SIG-M5 (cell line): ENCODE results near the gene EHBP1.
"Not testable (repeated sequence)": the region's sequence is repeated elsewhere in the genome, so short reads cannot be mapped to it uniquely, and the experiment has no call there.

Experiments used
- DNase-seq: peaks from one replicate; lab custom pipeline; 2025; lab: John Stamatoyannopoulos, UW

The EHBP1 gene

GRCh38 chr2:62736899-62737559 lies 31.5 kb downstream of the EHBP1 start:
- DNase-seq, result no peak

DNA sequence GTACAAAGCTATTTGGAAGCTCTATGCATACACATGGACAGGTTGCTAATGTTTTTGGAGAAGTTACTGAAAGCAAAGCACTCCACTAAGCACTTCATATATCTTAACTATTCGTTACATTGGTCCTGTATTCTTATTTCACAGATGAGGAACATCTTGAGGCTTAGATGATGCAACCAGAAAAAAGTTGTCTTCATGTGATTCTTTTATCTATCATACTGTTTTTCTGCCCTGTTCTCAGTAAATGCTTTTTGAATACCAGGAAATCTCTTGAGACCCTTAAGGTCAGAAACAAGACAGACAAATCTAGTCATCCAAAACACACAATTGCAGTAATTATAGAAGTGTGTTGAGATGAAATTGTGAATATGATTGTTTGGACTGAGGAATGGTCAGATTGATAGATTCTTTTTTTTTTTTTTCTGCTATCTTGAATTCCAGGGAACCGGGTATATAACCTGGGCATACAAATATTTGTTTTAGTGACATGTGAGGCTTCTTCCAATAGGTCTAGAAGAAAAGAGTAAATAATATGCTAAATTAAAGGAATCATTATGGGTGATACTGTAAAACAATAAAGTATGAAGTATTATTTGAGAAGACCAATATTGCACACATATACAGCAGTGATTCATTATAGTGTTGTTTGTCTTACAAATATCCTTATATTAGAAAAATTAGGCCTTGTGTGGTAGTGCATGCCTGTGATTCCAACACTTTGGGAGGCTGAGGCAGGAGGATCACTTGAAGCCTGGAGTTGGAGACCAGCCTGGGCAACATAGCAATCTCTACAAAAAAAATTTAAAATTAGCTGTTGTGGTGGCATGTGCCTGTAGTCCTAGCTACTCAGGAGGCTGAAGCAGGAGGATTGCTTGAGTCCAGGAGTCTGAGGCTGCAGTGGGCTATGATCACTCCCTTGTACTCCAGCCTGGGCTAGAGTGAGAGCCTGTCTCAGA lies 33.7 kb downstream of the EHBP1 start:
- DNase-seq, result no peak

DNA sequence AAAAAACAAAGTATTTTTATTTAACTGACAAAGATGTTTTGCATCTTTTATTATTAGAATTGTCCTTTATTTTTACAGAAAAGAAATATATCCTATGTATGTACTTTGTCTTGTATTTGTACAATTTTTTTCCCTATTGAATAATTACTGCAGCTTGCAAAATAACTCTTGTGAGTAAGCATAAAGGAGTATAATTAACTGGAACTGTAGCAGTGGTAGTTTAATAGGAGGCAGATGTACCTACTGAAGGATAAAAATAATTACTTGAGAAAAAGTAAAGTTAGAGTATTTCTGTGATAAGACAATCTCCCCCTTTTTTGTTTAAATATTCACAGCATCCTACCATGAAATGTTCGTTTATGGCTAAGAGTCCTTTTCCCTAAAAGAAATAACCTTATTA lies 34.7 kb downstream of the EHBP1 start:
- DNase-seq, result no peak

DNA sequence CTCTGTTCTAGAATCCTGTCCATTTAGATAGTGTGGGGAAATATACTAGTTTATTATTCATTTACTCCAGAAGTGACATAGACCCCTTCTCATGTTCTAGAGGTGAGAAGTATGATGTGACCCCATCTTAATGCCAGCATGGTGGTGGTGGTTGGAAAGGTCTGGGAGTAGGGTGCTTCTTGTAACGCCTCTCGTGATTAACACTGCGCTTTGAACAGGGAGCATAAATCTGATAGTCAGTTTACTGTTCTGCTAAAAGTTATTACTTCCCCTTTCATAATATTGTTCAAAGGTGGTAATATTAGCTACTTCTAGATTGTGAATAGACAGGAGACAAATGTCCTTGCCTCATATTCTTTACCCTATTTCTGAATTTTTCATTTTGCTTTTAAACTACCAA lies 35.6 kb downstream of the EHBP1 start:
- no peak for DNase-seq

DNA sequence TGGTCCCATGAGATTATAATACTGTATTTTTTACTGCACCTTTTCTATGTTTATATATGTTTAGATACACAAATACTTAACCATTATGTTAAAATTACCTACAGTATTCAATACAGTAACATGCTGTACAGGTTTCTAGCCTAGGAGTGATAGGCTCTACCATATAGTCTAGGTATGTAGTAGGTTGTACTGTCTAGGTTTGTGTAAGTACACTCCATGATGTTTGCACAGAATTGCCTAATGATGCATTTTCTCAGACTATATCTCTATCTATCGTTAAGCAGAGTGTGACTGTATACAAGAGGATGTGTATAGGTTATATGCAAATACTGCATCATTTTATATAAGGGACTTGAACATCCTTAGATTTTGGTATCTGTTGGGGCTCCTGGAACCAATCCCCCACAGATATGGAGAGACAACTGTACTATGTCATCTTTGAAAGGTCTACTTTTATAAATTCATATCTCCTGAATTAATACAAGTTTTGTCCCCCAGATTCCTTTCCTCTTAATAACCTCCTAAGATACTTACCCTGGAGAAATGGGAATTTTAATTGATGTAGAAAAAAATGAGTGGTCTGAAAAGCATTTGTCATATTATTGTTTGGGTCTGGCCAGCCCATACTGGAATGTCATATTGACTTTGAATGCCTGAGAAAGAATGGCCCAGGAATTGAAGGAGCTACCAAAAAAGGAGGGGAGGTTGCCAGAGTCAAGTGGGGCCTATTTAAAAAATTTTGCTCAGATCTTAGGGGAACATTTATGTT lies 36.6 kb downstream of the EHBP1 start:
- no peak for DNase-seq

GRCh38 chr2:62743506-62743905 lies 38.0 kb downstream of the EHBP1 start:
- no peak for DNase-seq

GRCh38 chr2:62744603-62745002 lies 39.1 kb downstream of the EHBP1 start:
- DNase-seq, result no peak

DNA sequence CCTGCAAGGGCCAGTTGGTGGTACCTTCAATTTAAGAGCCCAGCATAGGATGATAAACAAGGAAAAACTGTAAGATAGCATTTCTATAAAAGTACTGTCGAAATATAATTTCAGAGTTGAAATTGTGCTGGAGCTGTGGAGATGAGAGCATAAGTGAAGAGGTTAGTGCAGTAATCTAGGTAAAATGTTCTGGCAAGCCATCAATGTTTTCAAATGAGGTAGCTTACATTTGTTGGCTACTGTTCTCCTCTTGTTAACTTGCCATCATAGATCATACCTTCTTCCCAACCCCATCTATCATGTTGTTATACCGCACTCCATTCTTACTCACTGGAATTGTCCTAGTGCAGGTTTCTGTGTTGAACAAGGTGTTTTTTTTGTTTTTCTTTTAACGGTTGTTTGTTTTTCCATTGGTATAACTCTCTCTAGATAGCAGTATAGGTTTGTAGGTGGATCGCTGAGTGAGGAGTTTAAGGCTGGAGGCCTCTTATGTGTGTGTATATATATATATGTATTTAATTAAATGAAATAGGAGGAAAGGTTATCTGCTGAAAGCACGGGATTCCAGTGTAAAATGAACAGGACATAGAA lies 40.5 kb downstream of the EHBP1 start:
- no peak for DNase-seq

- no peak for DNase-seq
These were observed 41.7 kb downstream of the EHBP1 start for GRCh38 chr2:62747169-62747568.

DNA sequence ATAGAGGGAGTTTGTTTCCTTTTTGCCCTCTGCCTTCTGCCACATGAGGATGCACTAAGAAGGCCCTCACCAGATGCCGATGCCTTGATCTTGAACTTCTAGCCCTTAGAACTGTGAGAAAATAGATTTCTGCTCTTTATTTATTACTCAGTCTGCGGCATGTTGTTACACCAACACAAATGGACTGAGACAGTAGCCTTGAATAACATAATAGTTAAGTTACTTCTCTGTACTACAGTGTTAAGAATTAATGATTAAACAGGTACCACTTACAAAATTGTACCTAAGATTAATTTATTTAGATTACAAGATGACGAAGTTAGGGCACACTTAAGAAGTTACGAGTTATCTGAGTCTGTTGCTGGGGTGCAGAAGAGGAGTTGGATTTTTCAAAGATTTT lies 42.4 kb downstream of the EHBP1 start:
- DNase-seq, result no peak

GRCh38 chr2:62749111-62749510 lies 43.6 kb downstream of the EHBP1 start:
- DNase-seq, result not testable (repeated sequence)

GRCh38 chr2:62757029-62757428 lies 51.5 kb downstream of the EHBP1 start:
- no peak for DNase-seq

- DNase-seq, result no peak
These were observed 54.5 kb downstream of the EHBP1 start for GRCh38 chr2:62760026-62760425.

GRCh38 chr2:62760555-62760954 lies 55.0 kb downstream of the EHBP1 start:
- no peak for DNase-seq

DNA sequence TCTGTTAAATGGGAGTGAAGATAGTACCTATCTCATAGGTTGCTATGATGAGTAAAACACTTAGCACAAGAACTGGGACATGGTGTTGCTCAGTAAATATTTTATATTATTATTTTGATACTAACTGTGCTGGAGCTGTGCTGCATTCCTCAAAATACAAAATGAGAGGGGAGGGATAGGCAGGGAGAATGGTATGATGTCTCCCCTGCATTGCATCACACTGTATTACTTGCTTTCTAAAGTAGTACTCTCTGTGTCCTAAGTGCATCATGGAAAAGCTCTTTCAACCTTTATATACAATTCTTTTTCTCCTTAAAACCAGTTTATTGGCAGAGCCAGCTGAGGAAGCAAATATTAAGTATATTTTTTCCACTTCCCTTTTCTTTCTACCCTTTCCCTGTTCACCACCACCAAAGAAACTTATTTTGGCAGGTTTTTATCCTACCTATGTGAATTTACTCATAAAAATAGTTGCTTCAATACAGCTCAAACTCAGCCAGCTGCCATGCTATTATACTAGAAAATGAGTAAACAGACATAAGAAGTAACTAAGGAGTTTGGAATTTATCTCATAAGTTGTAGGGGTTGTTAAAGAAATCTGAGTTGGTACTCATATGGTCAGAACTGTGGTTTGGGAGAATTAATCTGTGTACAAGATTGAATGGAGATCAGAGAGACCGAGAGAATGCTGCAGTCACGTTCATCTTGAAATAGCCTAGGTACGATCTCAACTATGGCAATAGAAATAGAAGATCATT lies 60.3 kb downstream of the EHBP1 start:
- no peak for DNase-seq

- DNase-seq, result no peak
These were observed 63.1 kb downstream of the EHBP1 start for GRCh38 chr2:62768615-62769014.

DNA sequence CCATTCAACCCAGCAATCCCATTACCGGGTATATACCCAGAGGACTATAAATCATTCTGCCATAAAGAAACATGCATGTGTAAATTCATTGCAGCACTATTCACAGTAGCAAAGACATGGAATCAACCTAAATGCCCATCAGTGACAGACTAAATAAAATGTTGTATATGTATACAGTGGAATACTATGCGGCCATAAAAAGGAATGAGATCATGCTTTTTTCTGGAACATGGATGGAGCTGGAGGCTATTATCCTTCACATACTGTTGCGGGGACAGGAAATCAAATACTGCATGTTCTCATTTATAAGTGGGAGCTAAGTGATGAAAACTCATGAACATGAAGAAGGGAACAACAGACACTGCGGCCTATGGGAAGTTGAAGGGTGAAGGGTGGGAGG lies 65.1 kb downstream of the EHBP1 start:
- no peak for DNase-seq

- no peak for DNase-seq
These were observed 69.2 kb downstream of the EHBP1 start for GRCh38 chr2:62774555-62775366.

- no peak for DNase-seq
These were observed 69.8 kb downstream of the EHBP1 start for GRCh38 chr2:62775367-62775668.

- DNase-seq, result no peak
These were observed 78.2 kb downstream of the EHBP1 start for GRCh38 chr2:62783679-62784078.

DNA sequence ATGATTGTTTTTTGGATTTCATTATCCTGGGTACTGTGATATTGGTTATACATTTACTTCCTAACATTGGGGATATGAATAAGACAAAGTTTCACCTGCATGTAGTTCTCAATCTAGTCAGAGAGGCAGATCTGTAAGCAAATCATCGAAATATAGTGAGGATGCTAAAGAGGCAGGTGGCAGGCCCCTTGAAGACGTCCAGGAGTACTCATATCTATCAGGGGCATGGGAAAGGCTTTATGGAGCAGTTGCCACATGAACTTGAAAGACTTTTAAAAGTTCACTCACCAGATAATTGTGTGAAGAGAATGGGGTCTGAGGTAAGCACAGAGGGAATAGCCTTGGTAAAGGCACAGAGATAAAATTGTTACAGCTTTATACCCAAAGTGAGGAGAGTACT lies 78.8 kb downstream of the EHBP1 start:
- no peak for DNase-seq
